ENCODE data around the gene HMGCS1. TPM values are rescaled to one million over a fixed set of nuclear protein-coding genes. Genes with fewer than 3 reads are reported as not detected.
"Not testable (repeated sequence)": the region's sequence is repeated elsewhere in the genome, so short reads cannot be mapped to it uniquely, and the experiment has no call there.

HMGCS1 gene
- total RNA-seq (2014; rRNA removed; shearing (Covaris generic)), result 11.2 and 14.2 TPM in 2 replicates
- 29.5 and 40.9 TPM in 2 replicates for polyA plus RNA-seq (2014; cell fraction: nucleus; rRNA removed)

- DNase-seq (ENCODE audit: extremely low read depth, low read depth), result peak; percentile 100
Measured at GRCh38 chr5:43313035-43313853, at the start of gene HMGCS1. TSS of gene HMGCS1 (minus strand) at chr5:43313412. CDS start at chr5:43298965, 14,447 bp downstream.

GRCh38 chr5:43358726-43359125 lies 45.5 kb upstream of the HMGCS1 start:
- DNase-seq (ENCODE audit: extremely low read depth, low read depth), result no peak

GRCh38 chr5:43358301-43358700 lies 45.1 kb upstream of the HMGCS1 start:
- DNase-seq (ENCODE audit: extremely low read depth, low read depth), result no peak

GRCh38 chr5:43357878-43358281 lies 44.7 kb upstream of the HMGCS1 start:
- DNase-seq (ENCODE audit: extremely low read depth, low read depth), result no peak

- no peak for DNase-seq (ENCODE audit: extremely low read depth, low read depth)
Measured at GRCh38 chr5:43357067-43357466, 43.9 kb upstream of the HMGCS1 start.

GRCh38 chr5:43354774-43355173 lies 41.6 kb upstream of the HMGCS1 start:
- no peak for DNase-seq (ENCODE audit: extremely low read depth, low read depth)

GRCh38 chr5:43353668-43354067 lies 40.5 kb upstream of the HMGCS1 start:
- DNase-seq (ENCODE audit: extremely low read depth, low read depth), result no peak

GRCh38 chr5:43352915-43353314 lies 39.7 kb upstream of the HMGCS1 start:
- DNase-seq (ENCODE audit: extremely low read depth, low read depth), result no peak

- DNase-seq (ENCODE audit: extremely low read depth, low read depth), result no peak
Measured at GRCh38 chr5:43352131-43352530, 38.9 kb upstream of the HMGCS1 start.

GRCh38 chr5:43348861-43349363 lies 35.7 kb upstream of the HMGCS1 start:
- no peak for DNase-seq (ENCODE audit: extremely low read depth, low read depth)

- no peak for DNase-seq (ENCODE audit: extremely low read depth, low read depth)
Measured at GRCh38 chr5:43348207-43348606, 35.0 kb upstream of the HMGCS1 start.

- no peak for DNase-seq (ENCODE audit: extremely low read depth, low read depth)
Measured at GRCh38 chr5:43338862-43339261, 25.6 kb upstream of the HMGCS1 start.

- no peak for DNase-seq (ENCODE audit: extremely low read depth, low read depth)
Measured at GRCh38 chr5:43336159-43336558, 22.9 kb upstream of the HMGCS1 start.

- DNase-seq (ENCODE audit: extremely low read depth, low read depth), result no peak
Measured at GRCh38 chr5:43335681-43336080, 22.5 kb upstream of the HMGCS1 start.

GRCh38 chr5:43332401-43332800 lies 19.2 kb upstream of the HMGCS1 start:
- DNase-seq (ENCODE audit: extremely low read depth, low read depth), result no peak

- DNase-seq (ENCODE audit: extremely low read depth, low read depth), result not testable (repeated sequence)
Measured at GRCh38 chr5:43325624-43326023, 12.4 kb upstream of the HMGCS1 start.

- DNase-seq (ENCODE audit: extremely low read depth, low read depth), result not testable (repeated sequence)
Measured at GRCh38 chr5:43323488-43323887, 10.3 kb upstream of the HMGCS1 start.

GRCh38 chr5:43320846-43321245 lies 7.6 kb upstream of the HMGCS1 start:
- no peak for DNase-seq (ENCODE audit: extremely low read depth, low read depth)

GRCh38 chr5:43316421-43316820 lies 3.2 kb upstream of the HMGCS1 start:
- no peak for DNase-seq (ENCODE audit: extremely low read depth, low read depth)

GRCh38 chr5:43315682-43316081 lies 2.5 kb upstream of the HMGCS1 start:
- DNase-seq (ENCODE audit: extremely low read depth, low read depth), result no peak

- no peak for DNase-seq (ENCODE audit: extremely low read depth, low read depth)
Measured at GRCh38 chr5:43315263-43315662, 2.1 kb upstream of the HMGCS1 start.

GRCh38 chr5:43314724-43315123 lies 1.5 kb upstream of the HMGCS1 start:
- DNase-seq (ENCODE audit: extremely low read depth, low read depth), result no peak

Measured in NCI-H460 (cell line).